ENCODE measurements around the gene HBG2. TPM values are rescaled to one million over a fixed set of nuclear protein-coding genes. Genes with fewer than 3 reads are reported as not detected.
A peak's percentile ranks its signal among the peaks of the same experiment; 100 is the strongest.

HBG2 gene
- total and polyA plus RNA-seq, 9 of the 15 experiments (the other 6 are each of a cell fraction or from before 2014, with no cell fraction given) = 1,626 to 58,619 (median 10,515) TPM

DNA sequence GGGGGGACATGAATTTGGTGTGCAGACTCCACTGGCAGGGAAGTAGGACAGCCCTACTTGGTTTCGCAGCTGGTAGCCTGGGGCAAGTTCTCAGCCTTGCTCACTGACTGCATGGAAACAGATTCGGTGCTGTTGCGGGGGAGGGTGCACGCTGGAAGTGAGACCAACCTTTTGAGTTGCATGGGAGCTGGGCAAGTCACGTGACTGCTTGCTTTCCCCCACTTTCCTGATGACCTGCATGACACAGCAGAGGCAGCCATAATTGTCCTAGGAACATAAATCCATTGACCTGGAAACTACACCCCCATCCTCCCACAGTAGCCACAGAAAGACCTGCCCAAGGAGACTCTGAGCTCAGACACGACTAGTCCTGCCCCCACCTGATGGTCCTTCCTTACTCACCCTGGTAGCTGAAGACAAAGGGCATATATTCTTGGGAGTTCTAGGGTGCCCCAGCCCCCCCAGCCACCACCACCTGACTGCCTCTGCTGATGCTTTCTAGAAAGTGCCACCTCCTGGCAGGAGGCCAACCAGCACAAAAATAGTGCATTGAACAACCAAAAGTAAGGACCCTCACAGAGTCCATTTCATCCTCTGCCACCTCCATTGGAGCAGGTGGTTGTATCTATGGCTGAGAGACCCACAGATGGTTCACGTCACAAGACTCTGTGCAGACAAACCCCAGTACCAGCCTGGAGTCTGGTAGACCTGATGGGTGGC, 4.1 kb upstream of the HBG2 start (continued):
- TF ChIP-seq KDM5B (IDR thresholded peaks at IDR 0.05; ENCODE audit: insufficient replicate concordance, low read depth, low read length) (no peak), ZNF174 (CRISPR knock-in tag; IDR thresholded peaks at IDR 0.05) (no peak), NFE2 (IDR thresholded peaks at IDR 0.05; ENCODE audit: low read depth) (peak; percentile 93), IRF2 (CRISPR knock-in tag; IDR thresholded peaks at IDR 0.05) (no peak), ZNF707 (CRISPR knock-in tag; conservative IDR thresholded peaks at IDR 0.05) (no peak), MCM2 (IDR thresholded peaks at IDR 0.05; ENCODE audit: low read depth) (no peak), ETV6 (IDR thresholded peaks at IDR 0.05; ENCODE audit: borderline replicate concordance in 1 of 2, low read depth in 2 of 2, low read length in 1 of 2) (no peak), ETV6 (CRISPR knock-in tag; IDR thresholded peaks at IDR 0.05; ENCODE audit: borderline replicate concordance) (no peak), PHF21A (IDR thresholded peaks at IDR 0.05; ENCODE audit: borderline replicate concordance, low read depth) (no peak), DMBX1 (CRISPR knock-in tag; IDR thresholded peaks at IDR 0.05; ENCODE audit: borderline replicate concordance) (peak; percentile 88), HDGF (IDR thresholded peaks at IDR 0.05) (no peak), NR1H2 (CRISPR knock-in tag; IDR thresholded peaks at IDR 0.05) (no peak), MIER1 (IDR thresholded peaks at IDR 0.05; ENCODE audit: low read depth) (no peak), RAD51 (IDR thresholded peaks at IDR 0.05; ENCODE audit: borderline replicate concordance, low read depth) (peak; percentile 98), ESRRB (CRISPR knock-in tag; IDR thresholded peaks at IDR 0.05; ENCODE audit: borderline replicate concordance) (no peak), MCM5 (IDR thresholded peaks at IDR 0.05; ENCODE audit: low read depth) (no peak)
- TF ChIP-seq, protein P1, sequence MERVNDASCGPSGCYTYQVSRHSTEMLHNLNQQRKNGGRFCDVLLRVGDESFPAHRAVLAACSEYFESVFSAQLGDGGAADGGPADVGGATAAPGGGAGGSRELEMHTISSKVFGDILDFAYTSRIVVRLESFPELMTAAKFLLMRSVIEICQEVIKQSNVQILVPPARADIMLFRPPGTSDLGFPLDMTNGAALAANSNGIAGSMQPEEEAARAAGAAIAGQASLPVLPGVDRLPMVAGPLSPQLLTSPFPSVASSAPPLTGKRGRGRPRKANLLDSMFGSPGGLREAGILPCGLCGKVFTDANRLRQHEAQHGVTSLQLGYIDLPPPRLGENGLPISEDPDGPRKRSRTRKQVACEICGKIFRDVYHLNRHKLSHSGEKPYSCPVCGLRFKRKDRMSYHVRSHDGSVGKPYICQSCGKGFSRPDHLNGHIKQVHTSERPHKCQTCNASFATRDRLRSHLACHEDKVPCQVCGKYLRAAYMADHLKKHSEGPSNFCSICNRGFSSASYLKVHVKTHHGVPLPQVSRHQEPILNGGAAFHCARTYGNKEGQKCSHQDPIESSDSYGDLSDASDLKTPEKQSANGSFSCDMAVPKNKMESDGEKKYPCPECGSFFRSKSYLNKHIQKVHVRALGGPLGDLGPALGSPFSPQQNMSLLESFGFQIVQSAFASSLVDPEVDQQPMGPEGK (CRISPR knock-in tag; IDR thresholded peaks at IDR 0.05; ENCODE audit: borderline replicate concordance) = no peak
- TF ChIP-seq, protein P2, sequence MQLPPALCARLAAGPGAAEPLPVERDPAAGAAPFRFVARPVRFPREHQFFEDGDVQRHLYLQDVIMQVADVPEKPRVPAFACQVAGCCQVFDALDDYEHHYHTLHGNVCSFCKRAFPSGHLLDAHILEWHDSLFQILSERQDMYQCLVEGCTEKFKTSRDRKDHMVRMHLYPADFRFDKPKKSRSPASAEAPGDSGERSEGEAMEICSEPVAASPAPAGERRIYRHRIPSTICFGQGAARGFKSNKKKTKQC (CRISPR knock-in tag; IDR thresholded peaks at IDR 0.05) = no peak
- TF ChIP-seq, protein P3, sequence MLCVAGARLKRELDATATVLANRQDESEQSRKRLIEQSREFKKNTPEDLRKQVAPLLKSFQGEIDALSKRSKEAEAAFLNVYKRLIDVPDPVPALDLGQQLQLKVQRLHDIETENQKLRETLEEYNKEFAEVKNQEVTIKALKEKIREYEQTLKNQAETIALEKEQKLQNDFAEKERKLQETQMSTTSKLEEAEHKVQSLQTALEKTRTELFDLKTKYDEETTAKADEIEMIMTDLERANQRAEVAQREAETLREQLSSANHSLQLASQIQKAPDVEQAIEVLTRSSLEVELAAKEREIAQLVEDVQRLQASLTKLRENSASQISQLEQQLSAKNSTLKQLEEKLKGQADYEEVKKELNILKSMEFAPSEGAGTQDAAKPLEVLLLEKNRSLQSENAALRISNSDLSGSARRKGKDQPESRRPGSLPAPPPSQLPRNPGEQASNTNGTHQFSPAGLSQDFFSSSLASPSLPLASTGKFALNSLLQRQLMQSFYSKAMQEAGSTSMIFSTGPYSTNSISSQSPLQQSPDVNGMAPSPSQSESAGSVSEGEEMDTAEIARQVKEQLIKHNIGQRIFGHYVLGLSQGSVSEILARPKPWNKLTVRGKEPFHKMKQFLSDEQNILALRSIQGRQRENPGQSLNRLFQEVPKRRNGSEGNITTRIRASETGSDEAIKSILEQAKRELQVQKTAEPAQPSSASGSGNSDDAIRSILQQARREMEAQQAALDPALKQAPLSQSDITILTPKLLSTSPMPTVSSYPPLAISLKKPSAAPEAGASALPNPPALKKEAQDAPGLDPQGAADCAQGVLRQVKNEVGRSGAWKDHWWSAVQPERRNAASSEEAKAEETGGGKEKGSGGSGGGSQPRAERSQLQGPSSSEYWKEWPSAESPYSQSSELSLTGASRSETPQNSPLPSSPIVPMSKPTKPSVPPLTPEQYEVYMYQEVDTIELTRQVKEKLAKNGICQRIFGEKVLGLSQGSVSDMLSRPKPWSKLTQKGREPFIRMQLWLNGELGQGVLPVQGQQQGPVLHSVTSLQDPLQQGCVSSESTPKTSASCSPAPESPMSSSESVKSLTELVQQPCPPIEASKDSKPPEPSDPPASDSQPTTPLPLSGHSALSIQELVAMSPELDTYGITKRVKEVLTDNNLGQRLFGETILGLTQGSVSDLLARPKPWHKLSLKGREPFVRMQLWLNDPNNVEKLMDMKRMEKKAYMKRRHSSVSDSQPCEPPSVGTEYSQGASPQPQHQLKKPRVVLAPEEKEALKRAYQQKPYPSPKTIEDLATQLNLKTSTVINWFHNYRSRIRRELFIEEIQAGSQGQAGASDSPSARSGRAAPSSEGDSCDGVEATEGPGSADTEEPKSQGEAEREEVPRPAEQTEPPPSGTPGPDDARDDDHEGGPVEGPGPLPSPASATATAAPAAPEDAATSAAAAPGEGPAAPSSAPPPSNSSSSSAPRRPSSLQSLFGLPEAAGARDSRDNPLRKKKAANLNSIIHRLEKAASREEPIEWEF (CRISPR knock-in tag; IDR thresholded peaks at IDR 0.05) = no peak
- TF ChIP-seq, protein P4, sequence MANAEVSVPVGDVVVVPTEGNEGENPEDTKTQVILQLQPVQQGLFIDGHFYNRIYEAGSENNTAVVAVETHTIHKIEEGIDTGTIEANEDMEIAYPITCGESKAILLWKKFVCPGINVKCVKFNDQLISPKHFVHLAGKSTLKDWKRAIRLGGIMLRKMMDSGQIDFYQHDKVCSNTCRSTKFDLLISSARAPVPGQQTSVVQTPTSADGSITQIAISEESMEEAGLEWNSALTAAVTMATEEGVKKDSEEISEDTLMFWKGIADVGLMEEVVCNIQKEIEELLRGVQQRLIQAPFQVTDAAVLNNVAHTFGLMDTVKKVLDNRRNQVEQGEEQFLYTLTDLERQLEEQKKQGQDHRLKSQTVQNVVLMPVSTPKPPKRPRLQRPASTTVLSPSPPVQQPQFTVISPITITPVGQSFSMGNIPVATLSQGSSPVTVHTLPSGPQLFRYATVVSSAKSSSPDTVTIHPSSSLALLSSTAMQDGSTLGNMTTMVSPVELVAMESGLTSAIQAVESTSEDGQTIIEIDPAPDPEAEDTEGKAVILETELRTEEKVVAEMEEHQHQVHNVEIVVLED (CRISPR knock-in tag; IDR thresholded peaks at IDR 0.05) = peak; percentile 19; the same call in 1 of the 2 replicates
